Type B pancreatic cell (in vitro differentiated cells): ENCODE data around the gene FOXB1. TPM values are rescaled to one million over a fixed set of nuclear protein-coding genes. Genes with fewer than 3 reads are reported as not detected.

ENCODE experiments used
- DNase-seq: peaks from one replicate; pipeline ENCODE4 v3.0.0; 2021; ENCODE audit warnings: mixed read lengths; ENCODE audit not compliant: unreplicated experiment; ENCODE audit errors: extremely low spot score
- H3K27ac Mint-ChIP-seq: 2 replicates; pipeline ENCODE4 v1.8.0; 2021; ENCODE audit warnings: mild to moderate bottlenecking, mixed read lengths
- H3K27me3 Mint-ChIP-seq: 2 replicates; pipeline ENCODE4 v1.8.0; 2021; ENCODE audit warnings: mixed read lengths
- H3K36me3 Mint-ChIP-seq: 2 replicates; pipeline ENCODE4 v1.8.0; 2021; ENCODE audit warnings: mixed read lengths
- H3K4me1 Mint-ChIP-seq: one replicate; pipeline ENCODE4 v1.8.0; 2021; ENCODE audit warnings: mixed read lengths; ENCODE audit not compliant: unreplicated experiment
- H3K4me3 Mint-ChIP-seq: 2 replicates; pipeline ENCODE4 v1.8.0; 2021; ENCODE audit warnings: mild to moderate bottlenecking, mixed read lengths
- H3K9me3 Mint-ChIP-seq: 2 replicates; pipeline ENCODE4 v1.8.0; 2021; ENCODE audit warnings: mixed read lengths
- CTCF ChIP-seq: fragments of 200-600 bp; sonication (generic); conservative IDR thresholded peaks from 2 replicates; pipeline ENCODE4 v1.5.0; 2021; ENCODE audit warnings: antibody characterized with exemption, mild to moderate bottlenecking
- total RNA-seq: library from RNA; stranded (reverse); gene quantifications from 2 replicates; pipeline ENCODE4 v1.2.1, GENCODE V29; 2021; ENCODE audit warnings: low replicate concordance

Gene FOXB1
- total RNA-seq, 1 donor from 2014 or later: 0.60 TPM

GRCh38 chr15:60017538-60018520 lies 13.7 kb downstream of the FOXB1 start:
- Mint-ChIP-seq H3K9me3 (peaks cover 10% of the 10 kb centered on the region), H3K36me3 (no peaks in the 10 kb centered on the region), H3K27me3 (peaks cover 79% of the 10 kb centered on the region), H3K4me1 (no peaks in the 10 kb centered on the region), H3K27ac (no peak overlapping the region), H3K4me3 (no peak overlapping the region)
- DNase-seq: no peak
- TF ChIP-seq CTCF: no peak

GRCh38 chr15:60020736-60021135 lies 16.6 kb downstream of the FOXB1 start:
- no peak for DNase-seq
- no peak overlapping the region for H3K4me3 Mint-ChIP-seq
- peaks cover 10% of the 10 kb centered on the region for H3K9me3 Mint-ChIP-seq
- H3K27me3 Mint-ChIP-seq: peaks cover 74% of the 10 kb centered on the region
- no peaks in the 10 kb centered on the region for H3K4me1 Mint-ChIP-seq
- H3K36me3 Mint-ChIP-seq: no peaks in the 10 kb centered on the region
- TF ChIP-seq CTCF: no peak
- no peak overlapping the region for H3K27ac Mint-ChIP-seq

GRCh38 chr15:60021589-60022378 lies 17.7 kb downstream of the FOXB1 start:
- Mint-ChIP-seq H3K27me3 (peaks cover 67% of the 10 kb centered on the region), H3K9me3 (peaks cover 10% of the 10 kb centered on the region), H3K4me3 (no peak overlapping the region), H3K4me1 (no peaks in the 10 kb centered on the region), H3K36me3 (no peaks in the 10 kb centered on the region), H3K27ac (no peak overlapping the region)
- TF ChIP-seq CTCF: no peak
- no peak for DNase-seq

GRCh38 chr15:60022379-60022741 lies 18.2 kb downstream of the FOXB1 start:
- no peak for DNase-seq
- Mint-ChIP-seq H3K27me3 (peaks cover 63% of the 10 kb centered on the region), H3K27ac (no peak overlapping the region), H3K36me3 (no peaks in the 10 kb centered on the region), H3K9me3 (peaks cover 7% of the 10 kb centered on the region), H3K4me3 (no peak overlapping the region), H3K4me1 (no peaks in the 10 kb centered on the region)
- TF ChIP-seq CTCF: no peak

GRCh38 chr15:60026555-60026954 lies 22.4 kb downstream of the FOXB1 start:
- H3K27me3 Mint-ChIP-seq: peaks cover 50% of the 10 kb centered on the region
- no peaks in the 10 kb centered on the region for H3K36me3 Mint-ChIP-seq
- H3K9me3 Mint-ChIP-seq: no peaks in the 10 kb centered on the region
- TF ChIP-seq CTCF: no peak
- no peak overlapping the region for H3K27ac Mint-ChIP-seq
- no peaks in the 10 kb centered on the region for H3K4me1 Mint-ChIP-seq
- no peak for DNase-seq
- H3K4me3 Mint-ChIP-seq: no peak overlapping the region
